Measurements from ENCODE around the gene OR4F15. TPM values are rescaled to one million over a fixed set of nuclear protein-coding genes. Genes with fewer than 3 reads are reported as not detected.

Gene OR4F15
- total RNA-seq, 2 experiments from 2014 or later: not detected

- Mint-ChIP-seq H3K4me3 (no peak overlapping the region), H3K9me3 (no peaks in the 10 kb centered on the region), H3K27me3 (ENCODE audit: low read depth) (peaks cover 20% of the 10 kb centered on the region), H3K4me1 (ENCODE audit: low read depth) (no peaks in the 10 kb centered on the region), H3K27ac (no peak overlapping the region), H3K36me3 (ENCODE audit: low read depth) (no peaks in the 10 kb centered on the region)
- CTCF ChIA-PET: no interaction called here
- DNase-seq: no peak
- intact Hi-C loops (cut with micrococcal nuclease): no loop called here
Measured at GRCh38 chr15:101807345-101807945, 4.6 kb upstream of the OR4F15 start.

- Mint-ChIP-seq H3K36me3 (ENCODE audit: low read depth) (no peaks in the 10 kb centered on the region), H3K4me3 (no peak overlapping the region), H3K27ac (no peak overlapping the region), H3K9me3 (no peaks in the 10 kb centered on the region), H3K27me3 (ENCODE audit: low read depth) (peaks cover 18% of the 10 kb centered on the region), H3K4me1 (ENCODE audit: low read depth) (no peaks in the 10 kb centered on the region)
- DNase-seq: no peak
- CTCF ChIA-PET: no interaction called here
- intact Hi-C loops (cut with micrococcal nuclease): no loop called here
Measured at GRCh38 chr15:101808201-101808600, 3.8 kb upstream of the OR4F15 start.

- no peak overlapping the region for H3K27ac Mint-ChIP-seq
- H3K4me3 Mint-ChIP-seq: no peak overlapping the region
- DNase-seq: no peak
- no peaks in the 10 kb centered on the region for H3K36me3 Mint-ChIP-seq (ENCODE audit: low read depth)
- H3K27me3 Mint-ChIP-seq (ENCODE audit: low read depth): peaks cover 22% of the 10 kb centered on the region
- CTCF ChIA-PET: no interaction called here
- no peaks in the 10 kb centered on the region for H3K9me3 Mint-ChIP-seq
- intact Hi-C loops (cut with micrococcal nuclease): no loop called here
- no peaks in the 10 kb centered on the region for H3K4me1 Mint-ChIP-seq (ENCODE audit: low read depth)
Measured at GRCh38 chr15:101810456-101810855, 1.5 kb upstream of the OR4F15 start.

- Mint-ChIP-seq H3K4me1 (ENCODE audit: low read depth) (no peaks in the 10 kb centered on the region), H3K9me3 (no peaks in the 10 kb centered on the region), H3K27ac (no peak overlapping the region), H3K36me3 (ENCODE audit: low read depth) (no peaks in the 10 kb centered on the region), H3K27me3 (ENCODE audit: low read depth) (peaks cover 20% of the 10 kb centered on the region), H3K4me3 (no peak overlapping the region)
- CTCF ChIA-PET: no interaction called here
- no peak for DNase-seq
- intact Hi-C loops (cut with micrococcal nuclease): no loop called here
Measured at GRCh38 chr15:101810876-101811275, 1.1 kb upstream of the OR4F15 start.

- CTCF ChIA-PET: no interaction called here
- H3K27ac Mint-ChIP-seq: no peak overlapping the region
- DNase-seq: no peak
- H3K27me3 Mint-ChIP-seq (ENCODE audit: low read depth): peaks cover 23% of the 10 kb centered on the region
- H3K36me3 Mint-ChIP-seq (ENCODE audit: low read depth): no peaks in the 10 kb centered on the region
- H3K4me1 Mint-ChIP-seq (ENCODE audit: low read depth): no peaks in the 10 kb centered on the region
- H3K4me3 Mint-ChIP-seq: no peak overlapping the region
- intact Hi-C loops (cut with micrococcal nuclease): no loop called here
- H3K9me3 Mint-ChIP-seq: no peaks in the 10 kb centered on the region
Measured at GRCh38 chr15:101813803-101814534, 2.0 kb downstream of the OR4F15 start.

GRCh38 chr15:101820781-101821180 lies 8.8 kb downstream of the OR4F15 start:
- Mint-ChIP-seq H3K9me3 (no peaks in the 10 kb centered on the region), H3K36me3 (ENCODE audit: low read depth) (no peaks in the 10 kb centered on the region), H3K27me3 (ENCODE audit: low read depth) (peaks cover 38% of the 10 kb centered on the region), H3K4me1 (ENCODE audit: low read depth) (no peaks in the 10 kb centered on the region), H3K27ac (no peak overlapping the region), H3K4me3 (no peak overlapping the region)
- no peak for DNase-seq
- CTCF ChIA-PET: no interaction called here
- intact Hi-C loops (cut with micrococcal nuclease): no loop called here

GRCh38 chr15:101827257-101827656 lies 15.3 kb downstream of the OR4F15 start:
- no peaks in the 10 kb centered on the region for H3K36me3 Mint-ChIP-seq (ENCODE audit: low read depth)
- CTCF ChIA-PET: interaction anchor here (0.6 kb wide), 1 partner anchor 376 kb away, joined by 7 read pairs; no protein-coding TSS in a partner anchor

GRCh38 chr15:101828774-101829173 lies 16.8 kb downstream of the OR4F15 start:
- Mint-ChIP-seq H3K27ac (no peak overlapping the region), H3K27me3 (ENCODE audit: low read depth) (peaks cover 43% of the 10 kb centered on the region), H3K9me3 (no peaks in the 10 kb centered on the region), H3K36me3 (ENCODE audit: low read depth) (no peaks in the 10 kb centered on the region), H3K4me1 (ENCODE audit: low read depth) (no peaks in the 10 kb centered on the region), H3K4me3 (no peak overlapping the region)
- CTCF ChIA-PET: no interaction called here
- intact Hi-C loops (cut with micrococcal nuclease): no loop called here
- DNase-seq: no peak

More at GRCh38 chr15:101827257-101827656, 15.3 kb downstream of the OR4F15 start:
- Mint-ChIP-seq H3K27me3 (ENCODE audit: low read depth) (peaks cover 48% of the 10 kb centered on the region), H3K4me1 (ENCODE audit: low read depth) (no peaks in the 10 kb centered on the region), H3K27ac (no peak overlapping the region), H3K4me3 (no peak overlapping the region), H3K9me3 (no peaks in the 10 kb centered on the region)
- intact Hi-C loops (cut with micrococcal nuclease): no loop called here
- DNase-seq: no peak

- no peaks in the 10 kb centered on the region for H3K9me3 Mint-ChIP-seq
- H3K4me3 Mint-ChIP-seq: no peak overlapping the region
- H3K4me1 Mint-ChIP-seq (ENCODE audit: low read depth): no peaks in the 10 kb centered on the region
- peaks cover 24% of the 10 kb centered on the region for H3K27me3 Mint-ChIP-seq (ENCODE audit: low read depth)
- no peaks in the 10 kb centered on the region for H3K36me3 Mint-ChIP-seq (ENCODE audit: low read depth)
- H3K27ac Mint-ChIP-seq: no peak overlapping the region
- no peak for DNase-seq
- CTCF ChIA-PET: no interaction called here
- intact Hi-C loops (cut with micrococcal nuclease): no loop called here
Measured at GRCh38 chr15:101841656-101842055, 29.7 kb downstream of the OR4F15 start.

- H3K36me3 Mint-ChIP-seq (ENCODE audit: low read depth): no peaks in the 10 kb centered on the region
- H3K4me1 Mint-ChIP-seq (ENCODE audit: low read depth): no peaks in the 10 kb centered on the region
- H3K27ac Mint-ChIP-seq: no peak overlapping the region
- no peaks in the 10 kb centered on the region for H3K9me3 Mint-ChIP-seq
- H3K27me3 Mint-ChIP-seq (ENCODE audit: low read depth): peaks cover 33% of the 10 kb centered on the region
- intact Hi-C loops (cut with micrococcal nuclease): no loop called here
- H3K4me3 Mint-ChIP-seq: no peak overlapping the region
- CTCF ChIA-PET: no interaction called here
- no peak for DNase-seq
Measured at GRCh38 chr15:101844916-101845315, 32.9 kb downstream of the OR4F15 start.

- Mint-ChIP-seq H3K9me3 (no peaks in the 10 kb centered on the region), H3K27ac (no peak overlapping the region), H3K27me3 (ENCODE audit: low read depth) (peaks cover 26% of the 10 kb centered on the region), H3K4me1 (ENCODE audit: low read depth) (no peaks in the 10 kb centered on the region), H3K4me3 (no peak overlapping the region), H3K36me3 (ENCODE audit: low read depth) (no peaks in the 10 kb centered on the region)
- intact Hi-C loops (cut with micrococcal nuclease): no loop called here
- CTCF ChIA-PET: no interaction called here
- DNase-seq: no peak
Measured at GRCh38 chr15:101852356-101852755, 40.4 kb downstream of the OR4F15 start.
